ENCODE measurements around the gene DPM2.

DNA sequence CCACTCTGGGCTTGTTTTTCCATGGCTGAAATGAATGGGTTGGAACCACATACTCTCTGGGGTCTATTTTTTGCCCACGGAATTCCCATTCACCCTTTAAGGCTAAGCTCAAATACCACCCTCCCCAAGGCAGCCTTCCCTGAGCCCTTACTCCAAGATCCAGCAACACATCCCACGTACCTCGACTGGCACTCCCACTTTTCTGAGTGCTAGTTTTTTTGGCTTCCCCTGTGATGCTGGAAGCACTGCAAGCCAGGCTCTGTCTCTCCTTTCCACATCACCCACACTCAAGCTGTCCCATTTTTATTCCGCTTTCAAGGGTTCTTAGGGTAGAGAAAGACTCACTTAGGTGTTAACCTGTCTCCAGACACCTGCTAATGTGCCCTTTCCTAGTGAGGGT lies 44.3 kb downstream of the DPM2 start:
- TF ChIP-seq POLR2A (IDR thresholded peaks at IDR 0.05; ENCODE audit: low read depth, low read length) (no peak), RFX5 (IDR thresholded peaks at IDR 0.05; ENCODE audit: low read depth, low read length) (no peak), RAD21 (IDR thresholded peaks at IDR 0.05; ENCODE audit: low read length) (no peak)
- TF ChIP-seq, protein P1, sequence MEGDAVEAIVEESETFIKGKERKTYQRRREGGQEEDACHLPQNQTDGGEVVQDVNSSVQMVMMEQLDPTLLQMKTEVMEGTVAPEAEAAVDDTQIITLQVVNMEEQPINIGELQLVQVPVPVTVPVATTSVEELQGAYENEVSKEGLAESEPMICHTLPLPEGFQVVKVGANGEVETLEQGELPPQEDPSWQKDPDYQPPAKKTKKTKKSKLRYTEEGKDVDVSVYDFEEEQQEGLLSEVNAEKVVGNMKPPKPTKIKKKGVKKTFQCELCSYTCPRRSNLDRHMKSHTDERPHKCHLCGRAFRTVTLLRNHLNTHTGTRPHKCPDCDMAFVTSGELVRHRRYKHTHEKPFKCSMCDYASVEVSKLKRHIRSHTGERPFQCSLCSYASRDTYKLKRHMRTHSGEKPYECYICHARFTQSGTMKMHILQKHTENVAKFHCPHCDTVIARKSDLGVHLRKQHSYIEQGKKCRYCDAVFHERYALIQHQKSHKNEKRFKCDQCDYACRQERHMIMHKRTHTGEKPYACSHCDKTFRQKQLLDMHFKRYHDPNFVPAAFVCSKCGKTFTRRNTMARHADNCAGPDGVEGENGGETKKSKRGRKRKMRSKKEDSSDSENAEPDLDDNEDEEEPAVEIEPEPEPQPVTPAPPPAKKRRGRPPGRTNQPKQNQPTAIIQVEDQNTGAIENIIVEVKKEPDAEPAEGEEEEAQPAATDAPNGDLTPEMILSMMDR (conservative IDR thresholded peaks at IDR 0.05; ENCODE audit: low read depth, low read length): no peak

Measured in IMR-90 (cell line).